GM15510 (cell line): ENCODE data around the gene AP4M1.

ENCODE experiments used
- POLR2A ChIP-seq: IDR thresholded peaks from 3 replicates; pipeline ENCODE4 v1.6.1; 2011; ENCODE audit warnings: borderline replicate concordance; ENCODE audit not compliant: insufficient read length; ENCODE audit errors: extremely low read depth

AP4M1 gene

DNA sequence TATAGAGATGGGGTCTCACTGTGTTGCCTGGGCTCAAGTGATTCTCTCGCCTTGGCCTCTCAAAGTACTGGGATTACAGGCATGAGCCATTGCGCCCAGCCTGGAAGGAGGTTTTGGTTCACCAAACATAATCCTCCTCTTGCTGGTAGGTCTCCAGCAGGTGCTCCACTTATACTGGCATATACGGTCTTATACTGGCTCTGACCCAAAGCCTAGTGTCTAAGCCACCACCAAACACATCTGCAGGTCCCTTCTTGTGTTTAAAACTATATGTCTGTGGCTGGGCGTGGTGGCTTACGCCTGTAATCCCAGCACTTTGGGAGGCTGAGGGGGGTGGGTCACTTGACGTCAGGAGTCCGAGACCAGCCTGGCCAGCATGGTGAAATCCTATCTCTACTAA, 30.7 kb downstream of the AP4M1 start:
- TF ChIP-seq POLR2A: no peak

DNA sequence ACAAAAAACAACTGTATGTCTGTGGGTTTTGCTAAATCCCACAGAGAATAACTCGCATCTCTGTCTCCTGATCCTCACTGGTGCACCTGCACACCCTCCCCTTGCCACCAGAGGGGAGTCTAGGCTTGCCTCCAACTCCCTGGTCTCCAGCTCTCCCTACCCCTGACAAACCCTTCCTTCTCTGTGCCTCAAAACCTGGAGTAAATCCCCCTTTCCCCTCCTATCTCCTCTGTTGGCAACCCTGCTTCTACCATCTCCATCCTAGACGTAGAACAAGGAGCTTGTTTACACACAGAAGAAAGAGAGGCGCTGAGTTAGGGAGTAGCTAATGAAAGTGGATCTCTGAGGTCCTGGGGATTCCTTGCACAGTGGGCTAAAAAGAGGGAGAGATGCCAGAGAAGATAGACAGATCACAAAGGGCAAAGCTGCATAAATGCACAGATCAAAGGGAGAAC, 31.3 kb downstream of the AP4M1 start:
- no peak for TF ChIP-seq POLR2A

DNA sequence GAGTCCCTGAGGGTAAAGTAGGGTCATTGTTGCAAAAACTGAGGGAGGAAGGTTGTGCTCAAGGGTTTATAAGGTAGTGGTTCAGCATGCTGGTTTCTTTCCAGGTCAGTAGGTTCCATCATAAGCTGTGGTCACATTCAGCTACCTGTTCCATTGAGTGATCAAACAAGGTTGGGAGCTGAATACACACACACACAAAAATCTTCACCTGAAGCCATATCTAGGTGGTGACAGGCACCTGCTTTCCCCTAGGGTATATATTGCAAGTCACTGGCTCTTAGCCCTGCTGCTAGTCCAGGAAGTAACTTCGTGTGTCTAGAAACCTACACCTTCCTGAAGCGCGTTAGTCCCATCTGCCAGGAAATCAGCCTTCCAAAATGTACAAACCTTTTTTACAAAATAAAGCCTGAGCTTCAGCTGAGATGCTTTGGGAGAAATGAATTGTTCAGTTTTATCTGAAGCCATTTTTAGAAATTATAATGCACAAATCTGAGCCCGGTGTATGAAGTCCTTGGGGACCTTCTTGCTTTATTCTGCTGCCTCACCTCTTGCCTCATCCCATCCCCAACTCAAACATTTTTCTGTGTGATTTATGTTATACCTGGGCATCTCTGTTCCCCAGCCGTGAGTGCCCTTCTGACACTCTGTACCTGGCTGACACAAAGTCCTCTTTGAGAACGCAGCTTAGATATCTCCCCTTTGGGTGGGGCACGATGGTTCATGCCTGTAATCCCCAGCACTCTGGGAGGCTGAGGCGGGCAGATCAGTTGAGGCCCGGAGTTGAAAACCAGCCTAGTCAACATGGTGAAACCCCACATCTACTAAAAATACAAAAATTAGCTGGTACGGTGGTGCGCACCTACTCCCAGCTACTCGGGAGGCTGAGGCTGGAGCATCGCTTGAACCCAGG, 36.7 kb downstream of the AP4M1 start:
- TF ChIP-seq POLR2A: no peak

DNA sequence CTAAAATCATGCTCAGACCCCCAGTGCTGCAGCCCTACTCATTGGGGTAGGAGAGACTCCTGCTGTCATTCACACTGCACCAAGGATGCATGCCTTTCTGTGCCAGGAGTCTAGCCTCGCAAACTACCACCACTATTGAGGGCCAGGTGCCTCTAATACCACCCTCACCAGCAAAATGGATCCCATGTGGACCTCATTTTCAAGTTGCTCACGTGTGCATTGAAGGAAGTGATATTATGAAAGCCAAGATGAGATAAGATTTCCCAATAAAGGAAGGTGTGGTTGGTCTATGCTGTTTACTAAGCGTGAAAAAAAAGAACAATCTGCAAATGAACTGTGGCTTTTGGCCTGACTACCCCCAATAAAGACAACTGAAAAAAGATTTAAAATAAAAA, 40.1 kb downstream of the AP4M1 start:
- no peak for TF ChIP-seq POLR2A

DNA sequence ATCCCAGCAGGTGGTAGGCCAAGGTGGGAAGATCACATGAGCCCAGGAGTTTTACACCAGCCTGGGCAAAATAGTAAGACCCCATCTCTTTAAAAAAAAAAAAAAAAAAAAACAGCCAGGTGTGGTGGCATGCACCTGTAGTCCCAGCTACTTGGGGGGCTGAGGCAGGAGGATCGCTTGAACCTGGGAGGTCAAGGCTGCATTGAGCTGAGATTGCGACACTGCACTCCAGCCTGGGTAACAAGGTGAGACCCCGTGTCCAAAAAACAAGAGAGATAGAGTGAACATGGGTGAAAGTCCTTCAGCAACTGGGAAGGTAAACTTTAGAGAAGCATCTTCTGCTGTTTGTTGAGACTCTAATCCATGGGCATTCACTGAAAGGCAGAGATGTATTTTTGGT, 41.0 kb downstream of the AP4M1 start:
- no peak for TF ChIP-seq POLR2A

DNA sequence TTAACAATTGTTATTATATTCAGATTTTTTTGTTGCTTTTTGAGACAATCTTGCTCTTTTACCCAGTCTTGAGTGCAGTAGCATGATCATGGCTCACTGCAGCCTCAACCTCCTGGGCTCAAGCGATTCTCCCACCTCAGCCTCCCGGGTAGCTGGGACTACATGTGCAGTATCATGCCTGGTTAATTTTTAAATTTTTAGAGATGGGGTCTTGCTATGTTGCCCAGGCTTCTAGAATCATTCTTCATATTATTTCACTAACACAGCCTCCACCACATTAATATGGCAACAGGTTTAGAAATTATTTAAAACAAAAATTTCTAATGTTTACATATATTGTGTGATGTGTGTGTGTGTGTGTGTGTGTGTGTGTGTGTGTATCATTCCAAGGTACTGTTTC, 45.8 kb downstream of the AP4M1 start:
- no peak for TF ChIP-seq POLR2A

DNA sequence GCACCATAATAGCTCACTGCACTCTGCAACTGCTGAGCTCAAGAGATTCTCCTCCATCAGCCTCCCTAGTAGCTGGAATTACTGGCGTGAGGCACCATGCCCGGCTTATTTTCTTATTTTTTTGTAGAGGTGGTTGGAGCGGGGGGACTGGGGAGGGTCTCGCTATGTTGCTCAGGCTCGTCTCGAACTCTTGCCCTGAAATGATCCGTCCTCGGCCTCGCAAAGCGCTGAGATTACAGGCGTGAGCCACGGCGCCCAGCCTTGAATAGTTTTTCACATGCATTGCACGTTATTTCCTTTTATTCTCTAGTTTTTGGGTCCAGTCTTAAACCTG, 46.7 kb downstream of the AP4M1 start:
- no peak for TF ChIP-seq POLR2A

DNA sequence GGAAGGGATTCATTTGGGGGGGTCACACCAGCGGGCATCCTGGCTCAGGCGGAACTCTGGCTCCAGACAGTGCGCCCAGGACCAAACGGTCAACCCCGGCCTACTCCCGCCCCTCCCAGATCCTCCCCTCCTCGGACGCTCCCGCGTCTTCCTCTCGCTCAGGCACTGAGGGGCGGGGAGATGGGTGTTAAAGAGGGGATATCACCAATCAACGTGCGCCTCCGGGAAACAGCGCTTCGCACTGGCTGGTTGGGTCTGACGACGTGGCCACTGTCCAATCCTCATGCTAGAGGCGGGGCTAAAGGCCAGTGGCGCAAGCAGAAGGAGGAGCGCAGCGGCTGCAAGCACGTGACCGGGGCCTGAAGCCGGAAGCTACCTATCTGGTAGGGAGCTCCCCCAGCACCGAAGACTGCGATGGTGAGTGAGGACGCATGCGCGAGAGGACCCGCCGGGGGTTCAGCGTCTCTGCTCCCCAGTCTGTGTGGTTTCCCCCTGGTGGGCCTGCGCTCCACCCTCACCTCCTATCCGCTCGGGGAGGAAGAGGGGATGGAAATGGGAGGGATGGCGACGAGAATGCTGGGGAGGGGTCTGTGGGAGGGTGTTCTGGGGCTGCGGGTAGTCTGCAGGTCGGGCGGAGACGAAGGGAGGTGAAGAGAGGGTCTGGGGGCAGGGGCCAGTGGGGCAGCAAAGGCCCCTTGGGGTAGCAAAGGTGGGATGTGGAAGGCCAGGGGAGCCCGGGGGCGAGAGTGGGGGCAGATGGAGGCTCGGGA, 47.3 kb downstream of the AP4M1 start, which contains the start of gene LAMTOR4:
TSS of gene LAMTOR4 (plus strand) at position 360 of the 770 bp plus-strand sequence. CDS start at position 415, 55 bp downstream.
- TF ChIP-seq POLR2A: peak; percentile 87

DNA sequence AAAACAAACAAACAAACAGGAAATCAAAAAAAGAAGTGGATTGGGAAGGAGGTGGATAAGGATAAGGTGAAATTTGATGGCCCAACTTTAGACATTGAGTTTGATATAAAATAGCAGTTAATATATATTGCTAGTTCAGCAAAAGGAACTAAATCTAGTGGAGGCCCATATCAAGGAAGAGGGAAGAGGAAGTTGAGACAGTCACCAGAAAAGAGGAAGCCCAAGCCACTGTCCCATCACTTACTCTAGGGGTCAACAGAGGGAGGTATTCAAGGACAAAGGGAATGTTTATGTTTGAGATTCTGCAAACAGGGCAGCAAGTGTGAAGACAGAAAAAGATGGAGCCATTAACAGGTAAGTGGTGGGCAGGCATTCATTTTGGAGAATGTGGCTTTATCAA, 51.0 kb downstream of the AP4M1 start:
- no peak for TF ChIP-seq POLR2A

DNA sequence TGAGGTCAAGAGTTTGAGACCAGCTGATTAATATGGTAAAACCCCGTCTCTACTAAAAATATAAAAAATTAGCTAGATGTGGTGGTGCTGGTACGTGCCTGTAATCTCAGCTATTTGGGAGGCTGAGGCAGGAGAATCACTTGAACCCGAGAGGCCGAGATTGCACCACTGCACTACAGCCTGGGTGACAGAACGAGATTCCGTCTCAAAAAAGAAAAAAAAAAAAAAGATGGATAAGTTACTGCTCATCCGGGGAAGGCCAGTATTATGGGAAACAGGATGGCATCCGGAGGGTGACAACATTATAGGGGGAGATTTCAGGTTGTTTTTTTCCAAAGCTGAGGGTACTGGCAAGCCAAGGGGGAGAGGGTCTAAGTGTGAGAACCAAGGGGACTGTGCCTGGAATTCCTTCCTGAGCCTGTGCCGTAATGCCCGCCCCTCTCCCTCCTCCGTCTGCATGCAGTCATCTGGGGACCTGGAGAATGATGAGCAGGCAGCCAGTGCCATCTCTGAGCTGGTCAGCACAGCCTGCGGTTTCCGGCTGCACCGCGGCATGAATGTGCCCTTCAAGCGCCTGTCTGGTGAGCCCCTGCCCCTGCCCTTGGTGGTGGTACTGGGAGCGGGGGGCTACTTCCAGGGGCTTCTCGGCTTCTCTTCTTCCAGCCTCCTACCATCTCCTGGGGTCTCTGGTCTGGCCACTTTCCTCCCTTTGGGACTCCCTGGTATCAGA, 51.7 kb downstream of the AP4M1 start:
- TF ChIP-seq POLR2A: no peak

DNA sequence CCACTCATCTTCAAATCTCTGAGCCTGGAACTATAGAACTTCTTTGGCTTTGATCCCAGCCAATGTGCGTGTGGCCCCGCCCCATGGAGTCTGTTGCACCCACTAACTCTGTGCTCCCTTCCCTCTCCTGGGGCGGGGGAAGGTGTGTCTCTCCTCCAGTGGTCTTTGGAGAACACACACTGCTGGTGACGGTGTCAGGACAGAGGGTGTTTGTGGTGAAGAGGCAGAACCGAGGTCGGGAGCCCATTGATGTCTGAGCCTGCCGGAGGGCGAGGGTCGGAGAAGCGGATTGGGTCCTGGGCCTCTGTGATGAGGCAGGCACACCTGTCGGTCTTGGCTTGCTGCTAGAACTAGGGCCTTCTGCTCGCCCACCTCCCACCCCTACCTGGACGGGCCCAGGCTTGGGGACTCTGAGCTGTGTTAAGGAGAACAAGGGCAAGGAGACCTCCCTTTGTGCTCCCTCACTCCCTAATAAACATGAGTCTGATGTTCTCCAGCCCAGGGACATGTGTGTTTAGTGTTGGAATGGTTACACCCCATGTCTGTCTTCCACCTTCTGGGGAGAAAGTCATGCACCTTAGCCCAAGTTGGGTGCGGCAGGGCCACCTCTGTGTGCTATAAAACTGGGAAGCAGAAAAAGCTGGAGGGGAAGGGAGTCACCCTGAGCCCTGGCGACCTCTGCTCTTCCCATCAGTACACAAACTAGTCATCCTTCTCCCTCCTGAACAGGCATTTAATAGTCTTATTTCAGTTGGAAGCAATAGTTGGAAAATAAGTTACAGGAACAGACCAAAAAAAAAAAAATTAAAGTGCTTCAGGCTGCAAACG, 52.5 kb downstream of the AP4M1 start:
- TF ChIP-seq POLR2A: no peak

DNA sequence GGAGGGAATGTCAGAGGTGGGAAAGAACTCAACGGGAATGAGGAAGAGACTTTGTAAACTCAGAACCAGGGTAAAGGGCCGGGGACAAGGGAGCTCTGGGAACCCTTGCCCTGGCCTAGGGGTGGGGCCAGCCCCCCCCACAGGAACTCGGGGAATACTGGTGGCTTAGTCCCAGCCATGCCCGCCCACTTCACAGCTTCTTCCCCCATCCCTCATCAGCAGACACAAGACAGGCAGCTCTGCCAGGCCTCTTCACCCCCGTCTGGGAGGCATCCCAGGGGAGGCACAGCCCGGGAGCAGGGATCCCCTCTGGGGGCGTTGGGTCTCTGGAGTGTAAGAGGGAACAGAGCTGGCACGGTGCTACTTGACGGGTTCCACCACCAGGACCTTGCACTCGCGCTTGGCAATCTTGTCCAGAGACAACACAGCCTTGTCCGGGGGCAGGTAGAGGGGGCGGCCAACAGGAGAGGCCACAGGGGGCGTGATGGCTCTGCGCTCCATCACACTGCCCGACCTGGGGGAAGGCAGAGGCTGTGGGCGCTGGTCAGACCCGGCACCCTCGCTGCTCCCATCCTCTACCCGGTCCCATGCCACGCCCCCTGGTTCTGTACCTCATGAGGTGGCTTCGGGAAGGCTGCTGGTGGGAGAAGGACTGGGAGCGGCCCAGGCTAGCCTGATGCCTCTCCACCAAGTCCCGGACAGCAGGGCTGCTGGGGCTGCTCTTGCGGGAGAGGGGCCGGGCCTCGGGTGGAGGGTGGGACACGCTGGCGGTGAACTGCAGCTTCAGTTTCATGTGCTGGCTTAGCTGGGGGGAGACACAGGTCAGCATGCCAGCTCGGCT, 53.4 kb downstream of the AP4M1 start:
- TF ChIP-seq POLR2A: peak; percentile 11

DNA sequence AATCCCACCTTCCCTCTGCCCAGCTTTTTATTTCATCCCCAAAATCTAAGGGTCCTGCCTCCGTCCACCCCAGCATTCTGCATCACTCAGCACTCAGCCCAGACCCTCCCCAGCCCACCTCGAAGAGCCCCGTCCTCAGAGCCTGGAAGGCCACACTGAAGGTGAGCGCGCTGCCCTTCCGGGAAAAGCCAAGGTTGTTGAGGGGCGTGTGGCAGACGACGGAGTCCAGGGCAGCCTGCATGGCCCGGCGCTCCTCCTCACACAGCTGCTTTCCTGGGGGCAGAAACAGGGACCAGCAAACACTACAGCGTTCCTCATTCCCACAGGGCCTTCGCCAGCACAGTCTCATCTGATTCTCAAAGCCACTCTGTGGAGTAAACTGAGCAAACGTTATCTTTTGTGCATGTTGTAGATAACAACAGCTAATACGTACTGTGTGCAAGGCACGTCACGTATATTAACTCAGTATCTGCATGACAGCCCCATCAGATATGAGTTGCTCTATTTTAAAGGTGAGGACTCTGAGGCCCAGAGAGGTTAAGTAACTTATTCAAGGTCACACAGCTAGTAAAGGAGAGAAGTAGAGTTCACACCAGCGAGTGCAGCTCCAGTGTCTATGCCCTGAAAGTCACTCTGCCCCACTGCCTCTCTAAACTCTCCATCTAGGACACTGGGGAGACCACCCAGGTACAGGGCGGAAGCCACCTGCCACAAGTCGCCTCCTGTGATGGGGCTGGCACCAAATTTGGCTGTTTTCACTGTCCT, 54.3 kb downstream of the AP4M1 start:
- no peak for TF ChIP-seq POLR2A

DNA sequence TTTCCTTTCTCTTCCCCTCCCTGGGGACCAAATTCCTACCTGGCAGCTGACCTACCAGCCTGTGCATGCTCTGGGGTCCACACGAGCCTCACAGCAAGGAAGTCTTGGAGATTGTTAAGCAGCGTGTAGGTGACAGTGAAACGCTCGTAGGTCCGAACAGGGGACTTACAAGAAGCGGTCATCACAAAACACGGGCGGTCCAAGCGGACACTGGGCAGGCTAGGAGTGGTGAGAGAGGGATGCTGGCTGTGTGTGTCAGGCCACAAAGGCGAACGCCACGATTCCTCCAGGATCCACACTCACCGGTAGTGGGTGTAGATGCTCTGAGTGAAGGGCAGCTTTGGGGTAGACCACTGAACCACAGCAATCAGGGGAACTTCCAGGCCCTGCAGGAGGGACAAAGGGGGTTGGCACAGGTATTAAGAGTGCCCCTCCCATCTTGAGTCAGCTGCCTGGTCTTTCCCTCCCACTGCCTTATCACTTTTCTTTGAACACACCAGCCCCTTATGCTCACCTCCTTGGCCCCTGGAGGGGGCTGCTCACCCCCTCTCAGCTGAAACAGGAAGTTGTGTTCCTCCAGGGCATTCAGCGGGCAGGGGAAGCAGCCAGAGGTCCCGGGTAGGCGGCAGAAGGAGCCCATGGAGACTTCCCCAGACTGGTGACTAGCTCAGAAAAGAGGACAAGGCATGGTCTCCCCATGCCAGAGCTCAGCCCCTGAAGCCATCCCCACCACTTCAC, 55.1 kb downstream of the AP4M1 start:
- no peak for TF ChIP-seq POLR2A
